Measurements from ENCODE around the gene MYO10. TPM values are rescaled to one million over a fixed set of nuclear protein-coding genes. Genes with fewer than 3 reads are reported as not detected.
"Not testable (repeated sequence)": the region's sequence is repeated elsewhere in the genome, so short reads cannot be mapped to it uniquely, and the experiment has no call there.

The MYO10 gene
- total RNA-seq, 3 donors from 2014 or later: 0.18 to 0.54 (median 0.40) TPM

DNA sequence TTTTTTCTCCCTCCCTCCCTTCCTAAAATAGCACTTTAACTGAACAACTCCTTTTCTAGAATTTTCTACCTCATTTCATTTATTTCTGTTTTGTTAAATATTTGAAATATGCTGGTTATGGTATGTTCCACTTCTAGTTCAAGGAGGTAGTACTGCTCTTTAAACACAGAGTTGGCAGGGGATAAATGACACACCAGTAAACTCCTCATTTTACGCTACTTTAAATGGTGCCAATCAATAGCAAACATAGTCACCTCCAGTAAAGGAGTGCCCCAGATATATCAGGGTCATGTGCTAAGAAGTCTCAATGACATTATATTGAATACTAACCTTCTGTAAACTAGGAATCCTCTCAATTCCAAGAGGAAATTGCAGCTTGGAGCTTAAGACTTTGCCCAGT lies 56.9 kb downstream of the MYO10 start:
- no peaks in the 10 kb centered on the region for H3K36me3 Mint-ChIP-seq (ENCODE audit: insufficient read depth)
- peaks cover 2% of the 10 kb centered on the region for H3K27me3 Mint-ChIP-seq (ENCODE audit: low read depth)
- H3K4me1 Mint-ChIP-seq (ENCODE audit: low read depth): no peaks in the 10 kb centered on the region
- no peak for DNase-seq
- ATAC-seq: no peak
- peaks cover 3% of the 10 kb centered on the region for H3K9me3 Mint-ChIP-seq
- H3K4me3 Mint-ChIP-seq: no peak overlapping the region

- Mint-ChIP-seq H3K36me3 (ENCODE audit: insufficient read depth) (no peaks in the 10 kb centered on the region), H3K9me3 (peaks cover 3% of the 10 kb centered on the region), H3K27me3 (ENCODE audit: low read depth) (peaks cover 2% of the 10 kb centered on the region), H3K4me1 (ENCODE audit: low read depth) (no peaks in the 10 kb centered on the region), H3K4me3 (no peak overlapping the region)
- no peak for DNase-seq
- no peak for ATAC-seq
Measured at GRCh38 chr5:16877267-16877935, 58.7 kb downstream of the MYO10 start.

DNA sequence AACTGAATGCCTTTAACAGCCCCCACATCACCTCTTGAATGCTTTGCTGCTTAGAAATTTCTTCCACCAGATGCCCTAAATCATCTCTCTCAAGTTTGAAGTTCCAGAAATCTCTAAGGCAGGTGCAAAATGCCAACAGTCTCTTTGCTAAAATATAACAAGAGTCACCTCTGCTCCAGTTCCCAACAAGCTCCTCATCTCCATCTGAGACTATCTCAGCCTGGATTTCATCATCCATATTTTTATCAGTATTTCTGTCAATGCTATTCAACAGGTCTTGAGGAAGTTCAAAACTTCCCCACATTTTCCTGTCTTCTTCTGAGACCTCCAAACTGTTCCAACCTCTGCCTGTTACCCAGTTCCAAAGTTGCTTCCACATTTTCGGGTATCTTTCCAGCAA lies 61.7 kb downstream of the MYO10 start:
- H3K4me1 Mint-ChIP-seq (ENCODE audit: low read depth); H3K4me3 Mint-ChIP-seq; H3K27me3 Mint-ChIP-seq (ENCODE audit: low read depth); DNase-seq; H3K9me3 Mint-ChIP-seq; ATAC-seq; H3K36me3 Mint-ChIP-seq (ENCODE audit: insufficient read depth): not testable (repeated sequence)

- Mint-ChIP-seq H3K36me3 (ENCODE audit: insufficient read depth) (no peaks in the 10 kb centered on the region), H3K9me3 (peaks cover 1% of the 10 kb centered on the region), H3K4me3 (no peak overlapping the region), H3K4me1 (ENCODE audit: low read depth) (no peaks in the 10 kb centered on the region), H3K27me3 (ENCODE audit: low read depth) (peaks cover 1% of the 10 kb centered on the region)
- DNase-seq (no peak), ATAC-seq (no peak)
Measured at GRCh38 chr5:16871746-16872339, 64.2 kb downstream of the MYO10 start.

- H3K4me3 Mint-ChIP-seq: no peak overlapping the region
- no peaks in the 10 kb centered on the region for H3K9me3 Mint-ChIP-seq
- DNase-seq (no peak), ATAC-seq (no peak)
- H3K4me1 Mint-ChIP-seq (ENCODE audit: low read depth): no peaks in the 10 kb centered on the region
- H3K36me3 Mint-ChIP-seq (ENCODE audit: insufficient read depth): no peaks in the 10 kb centered on the region
- peaks cover 1% of the 10 kb centered on the region for H3K27me3 Mint-ChIP-seq (ENCODE audit: low read depth)
Measured at GRCh38 chr5:16870878-16871277, 65.2 kb downstream of the MYO10 start.

GRCh38 chr5:16869821-16870796 lies 66.0 kb downstream of the MYO10 start:
- no peak for ATAC-seq
- Mint-ChIP-seq H3K36me3 (ENCODE audit: insufficient read depth) (no peaks in the 10 kb centered on the region), H3K9me3 (no peaks in the 10 kb centered on the region), H3K27me3 (ENCODE audit: low read depth) (peaks cover 1% of the 10 kb centered on the region), H3K4me3 (no peak overlapping the region), H3K4me1 (ENCODE audit: low read depth) (no peaks in the 10 kb centered on the region)
- no peak for DNase-seq

- H3K4me3 Mint-ChIP-seq: no peak overlapping the region
- ATAC-seq (no peak), DNase-seq (no peak)
- H3K4me1 Mint-ChIP-seq (ENCODE audit: low read depth): no peaks in the 10 kb centered on the region
- H3K27me3 Mint-ChIP-seq (ENCODE audit: low read depth): peaks cover 1% of the 10 kb centered on the region
- H3K36me3 Mint-ChIP-seq (ENCODE audit: insufficient read depth): no peaks in the 10 kb centered on the region
- no peaks in the 10 kb centered on the region for H3K9me3 Mint-ChIP-seq
Measured at GRCh38 chr5:16867577-16867953, 68.5 kb downstream of the MYO10 start.

DNA sequence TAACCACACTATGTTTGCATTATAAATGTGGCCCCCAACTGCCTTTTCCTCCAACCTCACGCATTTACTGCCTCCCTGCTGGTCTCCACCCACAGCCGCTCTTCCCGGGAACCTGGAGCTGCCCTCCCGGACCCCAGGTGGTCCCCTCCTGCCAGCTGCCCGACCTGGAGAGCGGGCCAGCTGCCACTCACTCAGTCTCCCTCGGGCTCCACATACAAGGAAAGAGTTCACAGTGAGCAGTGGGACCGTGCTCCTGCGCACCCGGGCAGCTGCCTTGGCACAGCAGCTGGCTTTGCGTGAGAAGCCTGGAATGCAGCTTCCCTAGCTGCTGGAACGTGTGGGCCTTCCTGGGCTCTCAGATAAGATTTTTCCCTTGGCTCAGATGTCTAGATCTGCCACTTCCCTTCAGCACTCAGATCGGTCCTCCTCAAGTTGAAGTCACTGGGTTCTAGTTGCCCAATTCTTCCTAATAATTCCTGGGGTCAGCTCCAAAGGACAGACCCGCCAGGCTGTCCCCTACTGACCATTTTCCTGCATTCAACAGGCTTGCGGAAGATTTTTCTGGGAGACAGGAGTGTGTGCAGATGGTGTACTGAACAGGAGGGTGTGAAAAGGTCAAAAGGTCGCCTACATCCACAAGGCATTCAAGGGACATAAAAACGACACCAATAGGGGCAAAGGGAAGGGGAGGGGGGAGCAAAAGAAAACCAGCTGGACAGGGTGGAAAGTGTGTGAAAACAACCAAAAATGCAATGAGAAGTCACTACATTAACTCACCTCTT lies 69.1 kb downstream of the MYO10 start:
- no peak overlapping the region for H3K4me3 Mint-ChIP-seq
- H3K4me1 Mint-ChIP-seq (ENCODE audit: low read depth): no peaks in the 10 kb centered on the region
- ATAC-seq: no peak
- no peaks in the 10 kb centered on the region for H3K36me3 Mint-ChIP-seq (ENCODE audit: insufficient read depth)
- H3K27me3 Mint-ChIP-seq (ENCODE audit: low read depth): peaks cover 1% of the 10 kb centered on the region
- DNase-seq: no peak
- H3K9me3 Mint-ChIP-seq: no peaks in the 10 kb centered on the region

- no peak for DNase-seq
- Mint-ChIP-seq H3K36me3 (ENCODE audit: insufficient read depth) (no peaks in the 10 kb centered on the region), H3K4me3 (no peak overlapping the region), H3K27me3 (ENCODE audit: low read depth) (peaks cover 1% of the 10 kb centered on the region), H3K9me3 (no peaks in the 10 kb centered on the region), H3K4me1 (ENCODE audit: low read depth) (no peaks in the 10 kb centered on the region)
- no peak for ATAC-seq
Measured at GRCh38 chr5:16866273-16866672, 69.8 kb downstream of the MYO10 start.

DNA sequence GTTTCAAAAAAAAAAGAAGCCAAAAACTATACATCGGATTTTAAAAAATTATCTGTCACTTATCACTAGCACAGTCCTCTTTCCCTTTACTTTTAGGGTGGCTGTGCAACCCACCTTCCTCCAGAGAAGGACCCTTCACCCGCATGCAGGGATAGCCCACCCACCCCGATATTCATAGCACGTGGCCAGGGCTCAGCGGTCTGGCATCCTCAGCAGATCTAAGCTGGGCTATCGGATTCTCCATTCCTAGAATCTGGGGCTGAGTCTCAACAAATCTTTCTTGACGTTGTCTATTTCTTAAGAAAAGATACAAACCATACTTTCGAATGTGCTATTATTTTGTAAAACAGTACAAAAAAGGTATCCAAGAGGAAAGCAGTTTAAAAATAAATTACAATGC lies 70.9 kb downstream of the MYO10 start:
- H3K36me3 Mint-ChIP-seq (ENCODE audit: insufficient read depth): no peaks in the 10 kb centered on the region
- DNase-seq: no peak
- no peak overlapping the region for H3K4me3 Mint-ChIP-seq
- H3K9me3 Mint-ChIP-seq: no peaks in the 10 kb centered on the region
- no peak for ATAC-seq
- H3K27me3 Mint-ChIP-seq (ENCODE audit: low read depth): peaks cover 1% of the 10 kb centered on the region
- no peaks in the 10 kb centered on the region for H3K4me1 Mint-ChIP-seq (ENCODE audit: low read depth)

DNA sequence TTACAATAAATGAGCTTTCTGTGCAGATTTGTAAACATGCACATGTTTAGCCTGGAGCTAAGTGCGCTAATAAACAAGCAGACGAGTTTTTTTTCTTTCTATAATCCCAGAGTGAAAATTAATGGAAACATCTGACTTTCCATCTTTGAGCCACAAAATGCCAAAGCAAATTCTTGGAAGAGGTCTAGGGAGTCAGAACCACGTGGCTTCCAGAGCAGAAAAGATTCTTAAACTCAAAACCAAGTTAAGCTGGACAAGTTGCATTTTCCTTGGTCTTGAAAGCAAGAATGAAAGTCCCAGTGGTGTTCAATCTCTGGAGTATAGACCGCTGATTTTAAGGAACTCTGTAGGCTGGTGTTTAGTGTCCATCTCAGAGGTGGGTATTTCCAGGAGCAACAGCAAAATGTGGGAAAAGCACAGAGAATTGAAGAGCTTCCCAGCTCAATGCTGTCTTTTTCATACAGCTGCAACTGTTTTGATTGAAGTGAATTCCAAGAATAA lies 71.4 kb downstream of the MYO10 start:
- ATAC-seq (no peak), DNase-seq (no peak)
- H3K36me3 Mint-ChIP-seq (ENCODE audit: insufficient read depth): no peaks in the 10 kb centered on the region
- no peaks in the 10 kb centered on the region for H3K4me1 Mint-ChIP-seq (ENCODE audit: low read depth)
- no peak overlapping the region for H3K4me3 Mint-ChIP-seq
- H3K27me3 Mint-ChIP-seq (ENCODE audit: low read depth): peaks cover 1% of the 10 kb centered on the region
- H3K9me3 Mint-ChIP-seq: no peaks in the 10 kb centered on the region

GRCh38 chr5:16863469-16863946 lies 72.6 kb downstream of the MYO10 start:
- H3K4me3 Mint-ChIP-seq: no peak overlapping the region
- H3K36me3 Mint-ChIP-seq (ENCODE audit: insufficient read depth): no peaks in the 10 kb centered on the region
- peaks cover 1% of the 10 kb centered on the region for H3K27me3 Mint-ChIP-seq (ENCODE audit: low read depth)
- H3K9me3 Mint-ChIP-seq: no peaks in the 10 kb centered on the region
- DNase-seq (no peak), ATAC-seq (no peak)
- H3K4me1 Mint-ChIP-seq (ENCODE audit: low read depth): no peaks in the 10 kb centered on the region

- Mint-ChIP-seq H3K4me3 (no peak overlapping the region), H3K36me3 (ENCODE audit: insufficient read depth) (no peaks in the 10 kb centered on the region), H3K4me1 (ENCODE audit: low read depth) (no peaks in the 10 kb centered on the region), H3K27me3 (ENCODE audit: low read depth) (peaks cover 1% of the 10 kb centered on the region), H3K9me3 (no peaks in the 10 kb centered on the region)
- DNase-seq (no peak), ATAC-seq (no peak)
Measured at GRCh38 chr5:16862777-16863176, 73.3 kb downstream of the MYO10 start.

DNA sequence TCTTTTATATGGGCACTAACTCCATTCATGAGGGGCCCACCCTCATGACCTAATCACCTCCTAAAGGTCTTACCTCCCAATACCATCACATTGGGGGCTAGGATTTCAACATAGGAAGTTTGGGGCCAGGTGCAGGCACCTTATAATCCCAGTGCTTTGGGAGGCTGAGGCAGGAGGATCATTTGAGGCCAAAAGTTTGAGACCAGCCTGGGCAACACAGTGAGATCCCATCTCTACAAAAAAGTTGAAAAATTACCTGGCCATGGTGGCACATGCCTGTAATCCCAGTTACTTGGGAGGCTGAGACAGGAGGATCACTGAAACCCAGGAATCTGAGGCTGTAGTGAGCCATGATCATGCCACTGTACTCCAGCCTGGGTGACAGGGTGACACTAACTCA lies 76.7 kb downstream of the MYO10 start:
- H3K4me1 Mint-ChIP-seq (ENCODE audit: low read depth): no peaks in the 10 kb centered on the region
- DNase-seq (no peak), ATAC-seq (no peak)
- H3K36me3 Mint-ChIP-seq (ENCODE audit: insufficient read depth): no peaks in the 10 kb centered on the region
- no peak overlapping the region for H3K4me3 Mint-ChIP-seq
- H3K27me3 Mint-ChIP-seq (ENCODE audit: low read depth): no peaks in the 10 kb centered on the region
- H3K9me3 Mint-ChIP-seq: no peaks in the 10 kb centered on the region
